ENCODE results near the gene B3GNT3.

- TF ChIP-seq NFIC (IDR thresholded peaks at IDR 0.05) (no peak), EP300 (IDR thresholded peaks at IDR 0.05; ENCODE audit: borderline replicate concordance) (no peak), TCF12 (IDR thresholded peaks at IDR 0.05; ENCODE audit: low read depth) (no peak), YY1 (IDR thresholded peaks at IDR 0.05; ENCODE audit: low read depth) (no peak), TEAD4 (IDR thresholded peaks at IDR 0.05) (no peak), CEBPB (IDR thresholded peaks at IDR 0.05) (no peak)
These were observed 39.6 kb downstream of the B3GNT3 start for GRCh38 chr19:17834350-17835181.
